GM12878 (cell line): ENCODE results near the gene ITGBL1. TPM values are rescaled to one million over a fixed set of nuclear protein-coding genes. Genes with fewer than 3 reads are reported as not detected.

Experiments
- CHD4 ChIP-seq: fragments of 200-600 bp; sonication (generic); IDR thresholded peaks from 2 replicates; pipeline ENCODE4 v1.6.1; 2016; ENCODE audit warnings: mild to moderate bottlenecking
- CUX1 ChIP-seq: IDR thresholded peaks from 2 replicates; pipeline ENCODE4 v1.6.1; 2012; ENCODE audit warnings: improper control_type of control experiment, low read depth, low read length; ENCODE audit not compliant: insufficient replicate concordance
- ZBTB11 ChIP-seq: fragments of 450-650 bp; formaldehyde crosslinking; IDR thresholded peaks from 2 replicates; pipeline ENCODE4 v1.5.0; 2022; ENCODE audit warnings: mild to moderate bottlenecking, missing genetic modification characterization
- ZNF207 ChIP-seq: fragments of 450-650 bp; IDR thresholded peaks from 2 replicates; pipeline ENCODE4 v1.6.1; 2014; ENCODE audit warnings: antibody characterized with exemption, mild to moderate bottlenecking, borderline replicate concordance
- polyA plus RNA-seq, 11 experiments: library from polyadenylated mRNA; depleted of rRNA in 4 of 11; unstranded in 6 of 11; stranded (reverse) in 5 of 11; fragments of >200 nt; fragmentation: Nextera tagmentation in 4 of 11; fragmentation: Illumina TruSeq in 1 of 11; extraction: Ambion mirVana in 4 of 11; extraction: Trizol in 1 of 11; gene quantifications; 1 replicate in 1 of 11; 2 replicates in 10 of 11; pipeline versions ENCODE4 v1.2.1 to v1.2.3, GENCODE V29; 2011 to 2016; ENCODE audit warnings: inconsistent platforms in 2 of 11, missing spikeins in 2 of 11, low read depth in 1 of 11
- total RNA-seq, 4 experiments: library from RNA; depleted of rRNA in 3 of 4; stranded (reverse); fragments of >200 nt in 3 of 4; fragmentation: Illumina TruSeq in 1 of 4; extraction: Trizol in 1 of 4; gene quantifications; 2 replicates each; pipeline versions ENCODE4 v1.2.1 to v1.2.3, GENCODE V29; 2013 to 2021

The ITGBL1 gene
- total and polyA plus RNA-seq, 10 of the 15 experiments (the other 5 are each of a cell fraction or from before 2014, with no cell fraction given): 0.17 to 2.8 (median 0.28) TPM; not detected in 3

- TF ChIP-seq CUX1: no peak
- no peak for TF ChIP-seq ZNF207
- TF ChIP-seq ZBTB11 (CRISPR knock-in tag): no peak
- TF ChIP-seq CHD4: no peak
Measured at GRCh38 chr13:101412076-101412475, 40.4 kb upstream of the ITGBL1 start (continued).
